HEK293 (cell line): ENCODE data around the gene ZNF337.

Experiments used
- CTCF ChIA-PET: fragments of 350-600 bp; formaldehyde crosslinking; extraction: SDS; loops from one replicate; lab custom pipeline; 2021; ENCODE audit warnings: antibody characterized with exemption; lab: Yijun Ruan, JAX
- POLR2A ChIA-PET: fragments of 300-600 bp; formaldehyde crosslinking; extraction: SDS; loops from one replicate; lab custom pipeline; 2020; ENCODE audit warnings: antibody characterized with exemption, inconsistent platforms; lab: Yijun Ruan, JAX
- H3K27ac ChIP-seq: fragments of 200-500 bp; sonication (Bioruptor generic); 2 replicates; pipeline ENCODE4 v1.5.1; 2014; ENCODE audit warnings: low read depth, low read length, control low read depth, inconsistent platforms; ENCODE audit errors: extremely low read depth
- H3K36me3 ChIP-seq, 2 experiments: fragments of 200-500 bp in 1 of 2; sonication (Bioruptor generic) in 1 of 2; 1 replicate in 1 of 2; 2 replicates in 1 of 2; pipeline ENCODE4 v1.5.1; 2014 to 2017; ENCODE audit warnings: inconsistent platforms in 2 of 2, low read length in 2 of 2; ENCODE audit not compliant: control insufficient read depth in 2 of 2, insufficient read depth in 1 of 2
- H3K4me1 ChIP-seq: fragments of 200-500 bp; sonication (Bioruptor generic); 2 replicates; pipeline ENCODE4 v1.5.1; 2014; ENCODE audit warnings: mild to moderate bottlenecking, low read length, inconsistent platforms; ENCODE audit not compliant: control insufficient read depth, insufficient read depth
- H3K4me3 ChIP-seq: 2 replicates; pipeline ENCODE4 v1.5.1; 2011; ENCODE audit warnings: low read depth, mild to moderate bottlenecking, control low read depth, low read length, moderate library complexity
- H3K9me3 ChIP-seq: fragments of 200-500 bp; sonication (Bioruptor generic); 2 replicates; pipeline ENCODE4 v1.5.1; 2014; ENCODE audit warnings: low read depth, low read length, inconsistent platforms; ENCODE audit not compliant: control insufficient read depth, insufficient read depth
- CTCF ChIP-seq: fragments of 450-650 bp; formaldehyde crosslinking; IDR thresholded peaks from 2 replicates; pipeline ENCODE4 v1.5.1; 2016; ENCODE audit warnings: missing biosample characterization, missing genetic modification characterization
- MYNN ChIP-seq: fragments of 450-650 bp; formaldehyde crosslinking; IDR thresholded peaks from 2 replicates; pipeline ENCODE4 v1.5.1; 2016; ENCODE audit warnings: missing biosample characterization, missing genetic modification characterization, borderline replicate concordance
- OSR2 ChIP-seq: fragments of 450-650 bp; formaldehyde crosslinking; IDR thresholded peaks from 2 replicates; pipeline ENCODE4 v1.5.1; 2016; ENCODE audit warnings: missing biosample characterization, missing genetic modification characterization
- RBAK ChIP-seq: fragments of 450-650 bp; formaldehyde crosslinking; IDR thresholded peaks from 2 replicates; pipeline ENCODE4 v1.5.1; 2016; ENCODE audit warnings: missing biosample characterization, missing genetic modification characterization
- ZBTB8A ChIP-seq: fragments of 450-650 bp; formaldehyde crosslinking; IDR thresholded peaks from 2 replicates; pipeline ENCODE4 v1.5.1; 2016; ENCODE audit warnings: missing biosample characterization, missing genetic modification characterization
- ZFHX2 ChIP-seq: fragments of 450-650 bp; formaldehyde crosslinking; conservative IDR thresholded peaks from 2 replicates; pipeline ENCODE4 v1.5.1; 2016; ENCODE audit warnings: missing biosample characterization, missing genetic modification characterization
- ZNF302 ChIP-seq: fragments of 450-650 bp; formaldehyde crosslinking; IDR thresholded peaks from 2 replicates; pipeline ENCODE4 v1.5.1; 2016; ENCODE audit warnings: missing biosample characterization, missing genetic modification characterization, low read depth
- ZNF354C ChIP-seq: fragments of 450-650 bp; formaldehyde crosslinking; IDR thresholded peaks from 2 replicates; pipeline ENCODE4 v1.5.1; 2016; ENCODE audit warnings: missing biosample characterization, missing genetic modification characterization, low read depth, borderline replicate concordance
- ZNF37A ChIP-seq: fragments of 450-650 bp; IDR thresholded peaks from 2 replicates; pipeline ENCODE4 v1.5.1; 2018; ENCODE audit warnings: missing biosample characterization, missing genetic modification characterization
- ZNF48 ChIP-seq: fragments of 450-650 bp; formaldehyde crosslinking; IDR thresholded peaks from 2 replicates; pipeline ENCODE4 v1.5.1; 2016; ENCODE audit warnings: missing biosample characterization, missing genetic modification characterization
- ZNF514 ChIP-seq: fragments of 450-650 bp; formaldehyde crosslinking; IDR thresholded peaks from 2 replicates; pipeline ENCODE4 v1.5.1; 2016; ENCODE audit warnings: missing biosample characterization, missing genetic modification characterization
- ZNF558 ChIP-seq: fragments of 450-650 bp; formaldehyde crosslinking; IDR thresholded peaks from 2 replicates; pipeline ENCODE4 v1.5.1; 2016; ENCODE audit warnings: missing biosample characterization, missing genetic modification characterization
- ZNF701 ChIP-seq: fragments of 450-650 bp; formaldehyde crosslinking; IDR thresholded peaks from 2 replicates; pipeline ENCODE4 v1.5.1; 2016; ENCODE audit warnings: missing biosample characterization, missing genetic modification characterization
- ZNF791 ChIP-seq: fragments of 450-650 bp; formaldehyde crosslinking; IDR thresholded peaks from 2 replicates; pipeline ENCODE4 v1.5.1; 2016; ENCODE audit warnings: missing biosample characterization, missing genetic modification characterization
- ZSCAN23 ChIP-seq: fragments of 450-650 bp; formaldehyde crosslinking; IDR thresholded peaks from 2 replicates; pipeline ENCODE4 v1.5.1; 2016; ENCODE audit warnings: missing biosample characterization, missing genetic modification characterization
- TF ChIP-seq, protein P1 (sequence below): fragments of 450-650 bp; formaldehyde crosslinking; conservative IDR thresholded peaks from 2 replicates; pipeline ENCODE4 v1.5.1; 2016; ENCODE audit warnings: low read depth, missing biosample characterization, missing genetic modification characterization
- TF ChIP-seq, protein P2 (sequence below): fragments of 450-650 bp; formaldehyde crosslinking; IDR thresholded peaks from 2 replicates; pipeline ENCODE4 v1.5.1; 2016; ENCODE audit warnings: missing biosample characterization, missing genetic modification characterization
- TF ChIP-seq, protein P3 (sequence below): fragments of 450-650 bp; IDR thresholded peaks from 2 replicates; pipeline ENCODE4 v1.5.1; 2018; ENCODE audit warnings: missing biosample characterization, mild to moderate bottlenecking, missing genetic modification characterization
- TF ChIP-seq, protein P4 (sequence below): fragments of 450-650 bp; formaldehyde crosslinking; IDR thresholded peaks from 2 replicates; pipeline ENCODE4 v1.5.1; 2016; ENCODE audit warnings: missing biosample characterization, missing genetic modification characterization

ZNF337 gene

GRCh38 chr20:25668446-25668845, 28.2 kb downstream of the ZNF337 start:
- Histone ChIP-seq H3K36me3 (peaks cover 0 to 8% of the 10 kb centered on the region in 2 experiments; a peak in 2 of 3 replicates), H3K27ac (no peak overlapping the region), H3K9me3 (no peaks in the 10 kb centered on the region), H3K4me3 (no peak overlapping the region), H3K4me1 (no peaks in the 10 kb centered on the region)
- POLR2A ChIA-PET: no interaction called here
- TF ChIP-seq ZNF354C: no peak
- TF ChIP-seq ZFHX2 (tag by site-specific recombination): 0 out of 2 replicates have a peak, but pooled peaks have one; percentile 16
- CTCF ChIA-PET: no interaction called here

- CTCF ChIA-PET: no interaction called here
- Histone ChIP-seq H3K4me3 (no peak overlapping the region), H3K4me1 (no peaks in the 10 kb centered on the region), H3K36me3 (no peaks in the 10 kb centered on the region), H3K27ac (no peak overlapping the region), H3K9me3 (no peaks in the 10 kb centered on the region)
- POLR2A ChIA-PET: no interaction called here
- no peak for TF ChIP-seq ZFHX2 (tag by site-specific recombination)
- TF ChIP-seq ZNF701 (tag by site-specific recombination): no peak
- TF ChIP-seq, protein P1, sequence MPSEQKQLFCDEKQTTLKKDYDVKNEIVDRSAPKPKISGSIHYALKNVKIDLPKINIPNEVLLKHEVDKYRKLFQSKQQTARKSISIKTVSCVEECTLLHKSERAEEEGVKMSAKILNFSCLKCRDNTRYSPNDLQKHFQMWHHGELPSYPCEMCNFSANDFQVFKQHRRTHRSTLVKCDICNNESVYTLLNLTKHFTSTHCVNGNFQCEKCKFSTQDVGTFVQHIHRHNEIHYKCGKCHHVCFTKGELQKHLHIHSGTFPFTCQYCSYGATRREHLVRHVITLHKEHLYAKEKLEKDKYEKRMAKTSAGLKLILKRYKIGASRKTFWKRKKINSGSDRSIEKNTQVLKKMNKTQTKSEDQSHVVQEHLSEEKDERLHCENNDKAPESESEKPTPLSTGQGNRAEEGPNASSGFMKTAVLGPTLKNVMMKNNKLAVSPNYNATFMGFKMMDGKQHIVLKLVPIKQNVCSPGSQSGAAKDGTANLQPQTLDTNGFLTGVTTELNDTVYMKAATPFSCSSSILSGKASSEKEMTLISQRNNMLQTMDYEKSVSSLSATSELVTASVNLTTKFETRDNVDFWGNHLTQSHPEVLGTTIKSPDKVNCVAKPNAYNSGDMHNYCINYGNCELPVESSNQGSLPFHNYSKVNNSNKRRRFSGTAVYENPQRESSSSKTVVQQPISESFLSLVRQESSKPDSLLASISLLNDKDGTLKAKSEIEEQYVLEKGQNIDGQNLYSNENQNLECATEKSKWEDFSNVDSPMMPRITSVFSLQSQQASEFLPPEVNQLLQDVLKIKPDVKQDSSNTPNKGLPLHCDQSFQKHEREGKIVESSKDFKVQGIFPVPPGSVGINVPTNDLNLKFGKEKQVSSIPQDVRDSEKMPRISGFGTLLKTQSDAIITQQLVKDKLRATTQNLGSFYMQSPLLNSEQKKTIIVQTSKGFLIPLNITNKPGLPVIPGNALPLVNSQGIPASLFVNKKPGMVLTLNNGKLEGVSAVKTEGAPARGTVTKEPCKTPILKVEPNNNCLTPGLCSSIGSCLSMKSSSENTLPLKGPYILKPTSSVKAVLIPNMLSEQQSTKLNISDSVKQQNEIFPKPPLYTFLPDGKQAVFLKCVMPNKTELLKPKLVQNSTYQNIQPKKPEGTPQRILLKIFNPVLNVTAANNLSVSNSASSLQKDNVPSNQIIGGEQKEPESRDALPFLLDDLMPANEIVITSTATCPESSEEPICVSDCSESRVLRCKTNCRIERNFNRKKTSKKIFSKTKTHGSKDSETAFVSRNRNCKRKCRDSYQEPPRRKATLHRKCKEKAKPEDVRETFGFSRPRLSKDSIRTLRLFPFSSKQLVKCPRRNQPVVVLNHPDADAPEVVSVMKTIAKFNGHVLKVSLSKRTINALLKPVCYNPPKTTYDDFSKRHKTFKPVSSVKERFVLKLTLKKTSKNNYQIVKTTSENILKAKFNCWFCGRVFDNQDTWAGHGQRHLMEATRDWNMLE: no peak
- no peak for TF ChIP-seq ZNF37A
Observed at GRCh38 chr20:25659999-25660398, 36.7 kb downstream of the ZNF337 start.

- CTCF ChIA-PET: no interaction called here
- Histone ChIP-seq H3K36me3 (no peaks in the 10 kb centered on the region; a peak in 1 of 3 replicates), H3K9me3 (no peaks in the 10 kb centered on the region), H3K4me1 (no peaks in the 10 kb centered on the region), H3K4me3 (no peak overlapping the region), H3K27ac (no peak overlapping the region)
- POLR2A ChIA-PET: no interaction called here
- no peak for TF ChIP-seq ZNF514 (tag by site-specific recombination)
- TF ChIP-seq, protein P2, sequence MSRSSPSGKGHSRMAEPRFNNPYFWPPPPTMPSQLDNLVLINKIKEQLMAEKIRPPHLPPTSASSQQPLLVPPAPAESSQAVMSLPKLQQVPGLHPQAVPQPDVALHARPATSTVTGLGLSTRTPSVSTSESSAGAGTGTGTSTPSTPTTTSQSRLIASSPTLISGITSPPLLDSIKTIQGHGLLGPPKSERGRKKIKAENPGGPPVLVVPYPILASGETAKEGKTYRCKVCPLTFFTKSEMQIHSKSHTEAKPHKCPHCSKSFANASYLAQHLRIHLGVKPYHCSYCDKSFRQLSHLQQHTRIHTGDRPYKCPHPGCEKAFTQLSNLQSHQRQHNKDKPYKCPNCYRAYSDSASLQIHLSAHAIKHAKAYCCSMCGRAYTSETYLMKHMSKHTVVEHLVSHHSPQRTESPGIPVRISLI (tag by site-specific recombination): no peak
- TF ChIP-seq OSR2 (tag by site-specific recombination): no peak
- no peak for TF ChIP-seq ZNF791 (tag by site-specific recombination)
- no peak for TF ChIP-seq ZNF558
- TF ChIP-seq, protein P3, sequence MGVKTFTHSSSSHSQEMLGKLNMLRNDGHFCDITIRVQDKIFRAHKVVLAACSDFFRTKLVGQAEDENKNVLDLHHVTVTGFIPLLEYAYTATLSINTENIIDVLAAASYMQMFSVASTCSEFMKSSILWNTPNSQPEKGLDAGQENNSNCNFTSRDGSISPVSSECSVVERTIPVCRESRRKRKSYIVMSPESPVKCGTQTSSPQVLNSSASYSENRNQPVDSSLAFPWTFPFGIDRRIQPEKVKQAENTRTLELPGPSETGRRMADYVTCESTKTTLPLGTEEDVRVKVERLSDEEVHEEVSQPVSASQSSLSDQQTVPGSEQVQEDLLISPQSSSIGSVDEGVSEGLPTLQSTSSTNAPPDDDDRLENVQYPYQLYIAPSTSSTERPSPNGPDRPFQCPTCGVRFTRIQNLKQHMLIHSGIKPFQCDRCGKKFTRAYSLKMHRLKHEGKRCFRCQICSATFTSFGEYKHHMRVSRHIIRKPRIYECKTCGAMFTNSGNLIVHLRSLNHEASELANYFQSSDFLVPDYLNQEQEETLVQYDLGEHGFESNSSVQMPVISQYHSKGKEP (tag by site-specific recombination): no peak
- TF ChIP-seq, protein P4, sequence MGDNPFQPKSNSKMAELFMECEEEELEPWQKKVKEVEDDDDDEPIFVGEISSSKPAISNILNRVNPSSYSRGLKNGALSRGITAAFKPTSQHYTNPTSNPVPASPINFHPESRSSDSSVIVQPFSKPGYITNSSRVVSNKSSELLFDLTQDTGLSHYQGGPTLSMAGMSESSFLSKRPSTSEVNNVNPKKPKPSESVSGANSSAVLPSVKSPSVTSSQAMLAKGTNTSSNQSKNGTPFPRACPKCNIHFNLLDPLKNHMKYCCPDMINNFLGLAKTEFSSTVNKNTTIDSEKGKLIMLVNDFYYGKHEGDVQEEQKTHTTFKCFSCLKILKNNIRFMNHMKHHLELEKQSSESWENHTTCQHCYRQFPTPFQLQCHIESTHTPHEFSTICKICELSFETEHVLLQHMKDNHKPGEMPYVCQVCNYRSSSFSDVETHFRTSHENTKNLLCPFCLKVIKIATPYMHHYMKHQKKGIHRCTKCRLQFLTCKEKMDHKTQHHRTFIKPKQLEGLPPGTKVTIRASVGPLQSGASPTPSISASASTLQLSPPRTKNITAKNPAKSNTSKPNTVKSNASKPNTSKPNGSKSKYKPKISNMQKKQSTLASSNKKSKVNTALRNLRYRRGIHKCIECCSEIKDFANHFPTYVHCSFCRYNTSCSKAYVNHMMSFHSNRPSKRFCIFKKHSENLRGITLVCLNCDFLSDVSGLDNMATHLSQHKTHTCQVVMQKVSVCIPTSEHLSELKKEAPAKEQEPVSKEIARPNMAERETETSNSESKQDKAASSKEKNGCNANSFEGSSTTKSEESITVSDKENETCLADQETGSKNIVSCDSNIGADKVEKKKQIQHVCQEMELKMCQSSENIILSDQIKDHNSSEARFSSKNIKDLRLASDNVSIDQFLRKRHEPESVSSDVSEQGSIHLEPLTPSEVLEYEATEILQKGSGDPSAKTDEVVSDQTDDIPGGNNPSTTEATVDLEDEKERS (tag by site-specific recombination): no peak
- no peak for TF ChIP-seq ZBTB8A
- TF ChIP-seq CTCF (tag by site-specific recombination): no peak
- TF ChIP-seq RBAK: no peak
- TF ChIP-seq ZNF354C: no peak
- TF ChIP-seq ZNF302: no peak
- no peak for TF ChIP-seq ZSCAN23 (tag by site-specific recombination)
- no peak for TF ChIP-seq ZNF48
- TF ChIP-seq MYNN (tag by site-specific recombination): no peak
Observed at GRCh38 chr20:25654487-25654886, 42.2 kb downstream of the ZNF337 start.
